ENCODE results near the gene CLEC4E.

- TF ChIP-seq, protein P1, sequence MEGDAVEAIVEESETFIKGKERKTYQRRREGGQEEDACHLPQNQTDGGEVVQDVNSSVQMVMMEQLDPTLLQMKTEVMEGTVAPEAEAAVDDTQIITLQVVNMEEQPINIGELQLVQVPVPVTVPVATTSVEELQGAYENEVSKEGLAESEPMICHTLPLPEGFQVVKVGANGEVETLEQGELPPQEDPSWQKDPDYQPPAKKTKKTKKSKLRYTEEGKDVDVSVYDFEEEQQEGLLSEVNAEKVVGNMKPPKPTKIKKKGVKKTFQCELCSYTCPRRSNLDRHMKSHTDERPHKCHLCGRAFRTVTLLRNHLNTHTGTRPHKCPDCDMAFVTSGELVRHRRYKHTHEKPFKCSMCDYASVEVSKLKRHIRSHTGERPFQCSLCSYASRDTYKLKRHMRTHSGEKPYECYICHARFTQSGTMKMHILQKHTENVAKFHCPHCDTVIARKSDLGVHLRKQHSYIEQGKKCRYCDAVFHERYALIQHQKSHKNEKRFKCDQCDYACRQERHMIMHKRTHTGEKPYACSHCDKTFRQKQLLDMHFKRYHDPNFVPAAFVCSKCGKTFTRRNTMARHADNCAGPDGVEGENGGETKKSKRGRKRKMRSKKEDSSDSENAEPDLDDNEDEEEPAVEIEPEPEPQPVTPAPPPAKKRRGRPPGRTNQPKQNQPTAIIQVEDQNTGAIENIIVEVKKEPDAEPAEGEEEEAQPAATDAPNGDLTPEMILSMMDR (IDR thresholded peaks at IDR 0.05), result no peak
- TF ChIP-seq POLR2A (IDR thresholded peaks at IDR 0.05) (no peak), POLR2AphosphoS5 (IDR thresholded peaks at IDR 0.05) (no peak)
These were observed 12.5 kb upstream of the CLEC4E start for GRCh38 chr12:8553088-8553627.

Data from sigmoid colon (tissue), 4 donors.